Fibroblast of lung (primary cell): ENCODE data around the gene ZNF334.

Experiments
- CTCF ChIP-seq, 2 donors: IDR thresholded peaks in 1 of 2; conservative IDR thresholded peaks in 1 of 2; 1 replicate in 1 of 2; 2 replicates in 1 of 2; pipeline ENCODE4 v1.5.1; 2011 to 2012; ENCODE audit warnings: low read length in 2 of 2, control low read depth in 1 of 2, inconsistent platforms in 1 of 2, low read depth in 1 of 2, mild to moderate bottlenecking in 1 of 2
- EZH2 ChIP-seq: IDR thresholded peaks from 2 replicates; pipeline ENCODE4 v1.5.1; 2012; ENCODE audit warnings: low read length, control low read depth, mild to moderate bottlenecking; ENCODE audit errors: missing control alignments

DNA sequence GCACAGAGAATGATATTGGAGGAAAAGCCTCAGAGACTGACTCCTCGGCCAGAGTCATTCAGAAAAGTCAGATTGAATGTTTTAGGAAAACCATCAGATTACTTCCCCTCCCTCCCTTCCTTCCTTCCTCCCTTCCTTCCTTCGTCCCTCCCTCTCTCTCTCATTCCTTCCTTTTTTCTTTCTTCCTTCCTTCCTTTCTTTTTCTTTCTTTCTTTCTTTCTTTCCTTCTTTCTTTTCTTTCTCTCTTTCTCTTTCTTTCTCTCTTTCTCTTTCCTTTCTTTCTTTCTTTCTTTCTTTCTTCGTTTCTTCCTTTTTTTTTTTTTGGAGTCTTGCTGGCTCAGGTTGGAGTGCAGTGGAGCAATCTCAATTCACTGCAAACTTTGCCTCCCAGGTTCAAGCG is 29.7 kb upstream of the ZNF334 start:
- no peak for TF ChIP-seq CTCF (conservative IDR thresholded peaks at IDR 0.05 in 1 of 2, IDR thresholded peaks at IDR 0.05 in 1 of 2; ENCODE audit: low read depth in 1 of 2, low read length in 2 of 2)
- TF ChIP-seq EZH2 = no peak
